ENCODE data around the gene GPRC5C. TPM values are rescaled to one million over a fixed set of nuclear protein-coding genes. Genes with fewer than 3 reads are reported as not detected.

Gene GPRC5C
- total RNA-seq, 2 experiments from 2014 or later, result 0.32 TPM; not detected in 1

GRCh38 chr17:74442291-74442669, 10.4 kb downstream of the GPRC5C start:
- ATAC-seq (no peak), DNase-seq (no peak)
- Mint-ChIP-seq H3K27me3 (ENCODE audit: low read depth) (peaks cover 5% of the 10 kb centered on the region), H3K4me1 (ENCODE audit: low read depth) (peaks cover 6% of the 10 kb centered on the region), H3K36me3 (ENCODE audit: low read depth) (no peaks in the 10 kb centered on the region), H3K4me3 (no peak overlapping the region), H3K9me3 (ENCODE audit: insufficient read depth) (peaks cover 13% of the 10 kb centered on the region), H3K27ac (no peak overlapping the region)
- ChIA-PET CTCF (no interaction called here), POLR2A (no interaction called here)

GRCh38 chr17:74442670-74443515, 11.0 kb downstream of the GPRC5C start:
- Mint-ChIP-seq H3K4me1 (ENCODE audit: low read depth) (peaks cover 6% of the 10 kb centered on the region), H3K9me3 (ENCODE audit: insufficient read depth) (peaks cover 9% of the 10 kb centered on the region), H3K4me3 (no peak overlapping the region), H3K27me3 (ENCODE audit: low read depth) (peaks cover 10% of the 10 kb centered on the region), H3K27ac (no peak overlapping the region), H3K36me3 (ENCODE audit: low read depth) (no peaks in the 10 kb centered on the region)
- peak; percentile 41 for ATAC-seq
- ChIA-PET CTCF (interaction anchor here (1.0 to 2.0 kb wide), 3 partner anchors 13 to 63 kb away, joined by 3 to 11 read pairs (median 4); no protein-coding TSS in a partner anchor), POLR2A (no interaction called here)
- DNase-seq, result no peak

- H3K27me3 Mint-ChIP-seq (ENCODE audit: low read depth), result peaks cover 10% of the 10 kb centered on the region
- ChIA-PET POLR2A (no interaction called here), CTCF (interaction anchor here (1.0 to 2.0 kb wide), 4 partner anchors 12 to 75 kb away, joined by 3 to 11 read pairs (median 4); no protein-coding TSS in a partner anchor)
- H3K4me1 Mint-ChIP-seq (ENCODE audit: low read depth), result peaks cover 6% of the 10 kb centered on the region
- H3K36me3 Mint-ChIP-seq (ENCODE audit: low read depth), result no peaks in the 10 kb centered on the region
- H3K9me3 Mint-ChIP-seq (ENCODE audit: insufficient read depth), result peaks cover 7% of the 10 kb centered on the region
- no peak overlapping the region for H3K4me3 Mint-ChIP-seq
- no peak for DNase-seq
- no peak overlapping the region for H3K27ac Mint-ChIP-seq
- ATAC-seq, result no peak
These were observed 11.8 kb downstream of the GPRC5C start for GRCh38 chr17:74443516-74444296.

- Mint-ChIP-seq H3K4me3 (no peak overlapping the region), H3K27ac (no peak overlapping the region), H3K36me3 (ENCODE audit: low read depth) (no peaks in the 10 kb centered on the region), H3K9me3 (ENCODE audit: insufficient read depth) (no peaks in the 10 kb centered on the region), H3K27me3 (ENCODE audit: low read depth) (peaks cover 10% of the 10 kb centered on the region), H3K4me1 (ENCODE audit: low read depth) (peaks cover 6% of the 10 kb centered on the region)
- ATAC-seq (no peak), DNase-seq (no peak)
- ChIA-PET CTCF (interaction anchor here (0.9 to 2.0 kb wide), 6 partner anchors 11 to 76 kb away, joined by 3 to 11 read pairs (median 4); no protein-coding TSS in a partner anchor), POLR2A (no interaction called here)
These were observed 12.5 kb downstream of the GPRC5C start for GRCh38 chr17:74444406-74444805.

- Mint-ChIP-seq H3K4me1 (ENCODE audit: low read depth) (peaks cover 2% of the 10 kb centered on the region), H3K27ac (no peak overlapping the region), H3K9me3 (ENCODE audit: insufficient read depth) (no peaks in the 10 kb centered on the region), H3K36me3 (ENCODE audit: low read depth) (no peaks in the 10 kb centered on the region), H3K4me3 (no peak overlapping the region), H3K27me3 (ENCODE audit: low read depth) (peaks cover 10% of the 10 kb centered on the region)
- ChIA-PET POLR2A (no interaction called here), CTCF (interaction anchor here (0.9 to 1.0 kb wide), 2 partner anchors 10 to 77 kb away, joined by 3 to 8 read pairs; no protein-coding TSS in a partner anchor)
- ATAC-seq, result no peak
- no peak for DNase-seq
These were observed 13.3 kb downstream of the GPRC5C start for GRCh38 chr17:74445158-74445557.

DNA sequence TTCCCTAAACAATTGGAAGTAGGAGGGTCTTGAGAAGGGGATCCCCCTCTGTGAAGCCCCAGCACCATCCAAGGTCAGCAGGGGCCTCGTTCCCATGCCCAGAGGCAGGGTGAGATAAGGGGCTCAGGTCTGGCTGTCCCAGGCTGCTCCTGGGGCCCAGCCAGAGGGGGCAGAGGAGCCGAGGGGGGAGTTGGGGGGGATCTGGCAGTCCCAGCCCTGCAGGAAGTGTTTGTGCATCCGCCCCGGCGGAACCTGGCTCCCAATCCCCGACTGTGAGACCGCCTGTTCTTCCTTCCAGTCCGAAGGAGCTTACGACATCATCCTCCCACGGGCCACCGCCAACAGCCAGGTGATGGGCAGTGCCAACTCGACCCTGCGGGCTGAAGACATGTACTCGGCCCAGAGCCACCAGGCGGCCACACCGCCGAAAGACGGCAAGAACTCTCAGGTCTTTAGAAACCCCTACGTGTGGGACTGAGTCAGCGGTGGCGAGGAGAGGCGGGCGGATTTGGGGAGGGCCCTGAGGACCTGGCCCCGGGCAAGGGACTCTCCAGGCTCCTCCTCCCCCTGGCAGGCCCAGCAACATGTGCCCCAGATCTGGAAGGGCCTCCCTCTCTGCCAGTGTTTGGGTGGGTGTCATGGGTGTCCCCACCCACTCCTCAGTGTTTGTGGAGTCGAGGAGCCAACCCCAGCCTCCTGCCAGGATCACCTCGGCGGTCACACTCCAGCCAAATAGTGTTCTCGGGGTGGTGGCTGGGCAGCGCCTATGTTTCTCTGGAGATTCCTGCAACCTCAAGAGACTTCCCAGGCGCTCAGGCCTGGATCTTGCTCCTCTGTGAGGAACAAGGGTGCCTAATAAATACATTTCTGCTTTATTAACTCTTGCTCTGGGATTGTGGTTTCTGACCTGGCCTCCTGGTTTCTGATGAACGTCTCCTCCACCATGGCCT, 14.9 kb downstream of the GPRC5C start:
- no peak for ATAC-seq
- Mint-ChIP-seq H3K4me1 (ENCODE audit: low read depth) (peaks cover 1% of the 10 kb centered on the region), H3K27ac (no peak overlapping the region), H3K27me3 (ENCODE audit: low read depth) (peaks cover 10% of the 10 kb centered on the region), H3K4me3 (no peak overlapping the region), H3K9me3 (ENCODE audit: insufficient read depth) (no peaks in the 10 kb centered on the region), H3K36me3 (ENCODE audit: low read depth) (no peaks in the 10 kb centered on the region)
- ChIA-PET CTCF (interaction anchor here (1.0 to 3.4 kb wide), 2 partner anchors 78 to 79 kb away, joined by 3 to 12 read pairs; partner anchors contain the start of gene GPR142), POLR2A (no interaction called here)
- no peak for DNase-seq

- POLR2A ChIA-PET, result no interaction called here
- no peaks in the 10 kb centered on the region for H3K36me3 Mint-ChIP-seq (ENCODE audit: low read depth)
- H3K4me3 Mint-ChIP-seq, result no peak overlapping the region
- CTCF ChIA-PET, result interaction anchor here (1.1 to 3.4 kb wide), 3 partner anchors 10 to 79 kb away, joined by 3 to 12 read pairs (median 4); partner anchors contain the start of gene GPR142
- H3K9me3 Mint-ChIP-seq (ENCODE audit: insufficient read depth), result no peaks in the 10 kb centered on the region
- peaks cover 10% of the 10 kb centered on the region for H3K4me1 Mint-ChIP-seq (ENCODE audit: low read depth)
- H3K27me3 Mint-ChIP-seq (ENCODE audit: low read depth), result peaks cover 12% of the 10 kb centered on the region
- no peak for ATAC-seq
- no peak for DNase-seq
- H3K27ac Mint-ChIP-seq, result no peak overlapping the region
These were observed 15.8 kb downstream of the GPRC5C start for GRCh38 chr17:74447628-74448159.

GRCh38 chr17:74448756-74449155, 16.9 kb downstream of the GPRC5C start:
- Mint-ChIP-seq H3K9me3 (ENCODE audit: insufficient read depth) (no peaks in the 10 kb centered on the region), H3K27ac (no peak overlapping the region), H3K4me1 (ENCODE audit: low read depth) (peaks cover 19% of the 10 kb centered on the region), H3K4me3 (no peak overlapping the region), H3K27me3 (ENCODE audit: low read depth) (peaks cover 17% of the 10 kb centered on the region), H3K36me3 (ENCODE audit: low read depth) (no peaks in the 10 kb centered on the region)
- ATAC-seq, result no peak
- ChIA-PET CTCF (interaction anchor here (1.2 to 3.4 kb wide), 2 partner anchors 11 to 80 kb away, joined by 4 to 12 read pairs; partner anchors contain the start of gene GPR142), POLR2A (no interaction called here)
- no peak for DNase-seq

DNA sequence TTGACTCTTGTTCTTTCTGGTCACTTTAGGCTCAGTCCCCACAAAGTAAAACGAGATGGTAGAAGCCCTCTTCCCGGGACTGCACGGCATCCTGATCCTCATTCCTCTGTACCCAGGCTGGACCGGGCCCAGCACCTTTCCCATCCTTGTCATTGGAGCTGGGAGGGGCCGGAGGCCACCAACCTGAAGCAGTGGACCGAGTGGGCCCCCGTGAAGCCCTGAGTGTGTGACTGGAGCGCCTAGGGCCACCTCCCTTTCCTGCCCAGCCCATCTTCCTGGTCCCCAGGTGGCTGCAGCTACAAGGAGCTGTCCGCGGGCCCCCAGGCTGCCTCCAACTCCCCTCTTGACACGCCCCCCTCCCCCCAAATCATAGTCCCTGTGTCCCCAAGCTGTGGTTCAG, 17.4 kb downstream of the GPRC5C start:
- H3K4me1 Mint-ChIP-seq (ENCODE audit: low read depth), result peaks cover 19% of the 10 kb centered on the region
- H3K9me3 Mint-ChIP-seq (ENCODE audit: insufficient read depth), result no peaks in the 10 kb centered on the region
- no peak overlapping the region for H3K4me3 Mint-ChIP-seq
- ChIA-PET POLR2A (no interaction called here), CTCF (interaction anchor here (3.4 kb wide), 1 partner anchor 81 kb away, joined by 12 read pairs; the partner anchor contains the start of gene GPR142)
- ATAC-seq (no peak), DNase-seq (no peak)
- H3K27me3 Mint-ChIP-seq (ENCODE audit: low read depth), result peaks cover 17% of the 10 kb centered on the region
- no peak overlapping the region for H3K27ac Mint-ChIP-seq
- H3K36me3 Mint-ChIP-seq (ENCODE audit: low read depth), result no peaks in the 10 kb centered on the region

GRCh38 chr17:74449773-74450172, 17.9 kb downstream of the GPRC5C start:
- peaks cover 17% of the 10 kb centered on the region for H3K27me3 Mint-ChIP-seq (ENCODE audit: low read depth)
- no peaks in the 10 kb centered on the region for H3K9me3 Mint-ChIP-seq (ENCODE audit: insufficient read depth)
- peaks cover 19% of the 10 kb centered on the region for H3K4me1 Mint-ChIP-seq (ENCODE audit: low read depth)
- POLR2A ChIA-PET, result no interaction called here
- ATAC-seq (no peak), DNase-seq (no peak)
- H3K27ac Mint-ChIP-seq, result no peak overlapping the region
- CTCF ChIA-PET, result interaction anchor here (3.4 kb wide), 1 partner anchor 81 kb away, joined by 12 read pairs; the partner anchor contains the start of gene GPR142
- H3K4me3 Mint-ChIP-seq, result no peak overlapping the region
- no peaks in the 10 kb centered on the region for H3K36me3 Mint-ChIP-seq (ENCODE audit: low read depth)

DNA sequence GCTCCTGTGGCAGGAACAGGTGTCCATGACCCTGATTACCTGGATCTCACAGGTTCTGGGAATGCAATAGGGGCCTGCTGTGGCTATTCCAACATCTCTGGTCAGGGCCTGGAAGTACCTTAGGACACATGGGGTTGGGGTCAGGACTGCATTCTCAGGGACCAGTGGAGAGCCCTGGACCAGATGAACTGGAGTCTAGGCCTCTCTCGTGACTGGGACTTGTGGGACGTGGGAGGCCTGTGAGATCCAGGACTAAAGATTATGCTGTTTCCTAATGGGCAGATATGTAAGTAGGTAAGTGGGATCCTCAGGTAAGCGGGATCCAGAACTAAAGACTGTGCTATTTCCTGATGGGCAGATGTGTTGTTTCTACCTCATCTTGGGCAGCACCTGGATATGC, 18.3 kb downstream of the GPRC5C start:
- H3K27ac Mint-ChIP-seq, result no peak overlapping the region
- ATAC-seq (no peak), DNase-seq (no peak)
- H3K4me1 Mint-ChIP-seq (ENCODE audit: low read depth), result peaks cover 19% of the 10 kb centered on the region
- H3K9me3 Mint-ChIP-seq (ENCODE audit: insufficient read depth), result no peaks in the 10 kb centered on the region
- ChIA-PET CTCF (interaction anchor here (1.0 kb wide), 1 partner anchor 12 kb away, joined by 3 read pairs; no protein-coding TSS in a partner anchor), POLR2A (no interaction called here)
- H3K27me3 Mint-ChIP-seq (ENCODE audit: low read depth), result peaks cover 15% of the 10 kb centered on the region
- H3K36me3 Mint-ChIP-seq (ENCODE audit: low read depth), result no peaks in the 10 kb centered on the region
- H3K4me3 Mint-ChIP-seq, result no peak overlapping the region

Measured in activated CD8-positive, alpha-beta T cell treated with anti-CD3 and anti-CD28 coated beads, Interleukin-2, amount 10 ng/mL, durations not matched to agents 7 days and 5 days (primary cell).